Fibroblast of pulmonary artery (primary cell): ENCODE measurements around the gene CYB5R3.

Experiments
- DNase-seq: peaks from one replicate; pipeline ENCODE4 v3.0.0-alpha.2; 2010; ENCODE audit warnings: low read depth
- H3K4me3 ChIP-seq: replicated peaks from 2 replicates; pipeline ENCODE4 v1.5.1; 2011; ENCODE audit warnings: low read depth, mild to moderate bottlenecking, control low read depth, low read length, moderate library complexity
- CTCF ChIP-seq: IDR thresholded peaks from 2 replicates; pipeline ENCODE4 v1.5.1; 2011; ENCODE audit warnings: mild to moderate bottlenecking, control low read depth, low read length, inconsistent platforms; ENCODE audit errors: missing control alignments

CYB5R3 gene

DNA sequence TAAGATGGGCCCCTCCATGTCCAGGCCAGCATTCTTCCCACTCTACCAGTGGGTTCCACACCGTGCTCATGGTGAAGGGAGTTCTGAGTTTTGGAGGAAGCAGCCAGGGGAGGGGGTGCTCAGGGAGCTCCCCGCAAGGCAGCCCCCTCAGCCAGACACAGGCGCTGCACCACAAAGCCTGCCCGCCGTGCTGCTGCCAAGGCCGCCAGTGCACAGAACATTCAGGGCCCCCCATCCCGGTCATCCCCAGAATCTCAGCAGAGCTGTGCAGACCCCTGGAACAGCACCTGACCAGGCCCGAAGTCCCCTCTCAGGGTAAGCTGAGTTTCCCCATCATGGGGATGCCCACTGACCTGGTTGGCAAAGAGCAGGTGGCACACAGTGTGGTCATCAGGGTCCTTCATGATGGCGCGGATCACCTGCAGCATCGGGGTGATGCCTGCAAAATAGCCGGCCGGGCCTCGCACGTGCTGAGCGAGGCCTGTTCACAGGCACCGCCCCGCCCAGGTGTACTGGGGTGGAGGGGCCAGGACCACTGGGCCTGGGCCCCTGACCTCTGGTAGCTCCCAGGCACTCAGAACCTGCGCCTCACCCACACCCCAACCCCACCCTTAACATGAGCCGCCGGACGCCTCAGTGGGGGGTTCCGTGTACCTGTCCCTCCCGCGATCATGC is 22.1 kb downstream of the CYB5R3 start:
- no peak for DNase-seq
- TF ChIP-seq CTCF: no peak
- H3K4me3 ChIP-seq: no peak overlapping the region

DNA sequence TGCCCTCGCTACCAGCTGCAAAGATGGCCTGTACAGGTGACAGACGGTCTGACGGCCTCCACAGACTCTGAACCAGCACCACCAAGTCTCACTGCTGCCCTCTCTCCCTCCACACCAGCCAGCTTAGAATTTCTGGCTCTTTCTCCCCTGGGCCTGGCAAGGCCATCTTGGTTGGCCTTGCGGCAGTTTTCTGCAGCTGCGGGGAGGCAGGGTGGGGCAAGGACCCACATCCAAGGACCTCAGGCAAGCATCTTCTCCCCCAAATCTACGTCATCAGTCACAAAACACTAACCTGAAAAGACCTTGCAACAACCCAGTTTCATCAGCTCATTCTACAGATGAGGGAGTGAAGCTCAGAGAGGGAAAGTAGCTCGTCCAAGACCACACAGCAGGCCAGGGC is 22.8 kb downstream of the CYB5R3 start:
- TF ChIP-seq CTCF: no peak
- no peak for DNase-seq
- no peak overlapping the region for H3K4me3 ChIP-seq

GRCh38 chr22:42625416-42625815 is 23.8 kb downstream of the CYB5R3 start:
- DNase-seq: no peak
- H3K4me3 ChIP-seq: no peak overlapping the region
- no peak for TF ChIP-seq CTCF

DNA sequence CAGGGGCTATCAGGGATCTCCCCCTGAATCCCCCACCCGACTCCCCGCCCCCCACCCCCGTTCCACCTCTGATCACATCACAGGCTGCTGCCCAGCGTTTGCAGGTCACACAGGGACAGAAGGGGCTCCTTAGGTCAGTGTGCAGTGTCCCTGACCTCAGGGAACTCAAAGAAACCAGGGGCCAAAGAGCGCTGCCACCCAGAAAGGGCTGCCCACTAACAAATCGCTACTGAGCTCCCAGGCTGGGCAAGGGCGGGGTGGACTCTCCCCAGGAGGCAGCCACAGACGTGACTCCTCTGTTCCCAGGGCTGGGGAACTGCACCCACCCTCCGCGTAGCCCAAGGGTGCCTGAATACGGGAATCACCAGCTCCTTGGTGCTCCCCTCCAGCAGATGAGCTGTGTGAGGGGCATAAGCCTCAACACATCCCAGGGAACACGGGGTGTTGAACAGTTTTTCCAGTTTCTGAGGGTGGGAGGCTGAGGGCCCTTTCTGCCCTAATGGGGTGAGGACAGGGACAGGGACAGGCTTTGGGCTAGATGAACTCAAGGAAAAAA is 24.6 kb downstream of the CYB5R3 start:
- DNase-seq: no peak
- TF ChIP-seq CTCF: no peak
- H3K4me3 ChIP-seq: no peak overlapping the region

GRCh38 chr22:42623756-42624441 is 25.3 kb downstream of the CYB5R3 start:
- no peak overlapping the region for H3K4me3 ChIP-seq
- TF ChIP-seq CTCF: no peak
- DNase-seq: no peak

- TF ChIP-seq CTCF: no peak
- DNase-seq: no peak
Observed at GRCh38 chr22:42623301-42623751, 25.9 kb downstream of the CYB5R3 start.

More at GRCh38 chr22:42623301-42623751, 25.9 kb downstream of the CYB5R3 start:
- no peak overlapping the region for H3K4me3 ChIP-seq
